DOHH2 (cell line): ENCODE results near the gene ACADSB.

Experiments
- H3F3A ChIP-seq: fragments of 200-600 bp; sonication (generic), shearing (Covaris generic); 2 replicates; pipeline ENCODE4 v1.6.0; 2016; ENCODE audit warnings: antibody characterized with exemption, mild to moderate bottlenecking; ENCODE audit not compliant: control insufficient read depth, insufficient read depth
- H3K27ac ChIP-seq: fragments of 200-600 bp; sonication (generic); 2 replicates; pipeline ENCODE4 v1.5.1; 2014; ENCODE audit warnings: low read depth, mild to moderate bottlenecking, low read length, moderate library complexity
- H3K27me3 ChIP-seq: fragments of 200-600 bp; sonication (generic); 2 replicates; pipeline ENCODE4 v1.6.1; 2014; ENCODE audit warnings: mild to moderate bottlenecking, low read length, mixed read lengths; ENCODE audit not compliant: control insufficient read depth
- H3K36me3 ChIP-seq: fragments of 200-600 bp; sonication (generic); 2 replicates; pipeline ENCODE4 v1.6.1; 2014; ENCODE audit warnings: mild to moderate bottlenecking, low read length, moderate library complexity, mixed read lengths; ENCODE audit not compliant: control insufficient read depth
- H3K4me1 ChIP-seq: fragments of 200-600 bp; sonication (generic); 2 replicates; pipeline ENCODE4 v1.6.1; 2014; ENCODE audit warnings: mild to moderate bottlenecking, low read length, mixed read lengths; ENCODE audit not compliant: control insufficient read depth
- H3K4me2 ChIP-seq: fragments of 200-600 bp; sonication (generic); 2 replicates; pipeline ENCODE4 v1.6.0; 2014; ENCODE audit warnings: mild to moderate bottlenecking, low read length, moderate library complexity
- H3K4me3 ChIP-seq: fragments of 200-600 bp; sonication (generic); 2 replicates; pipeline ENCODE4 v1.5.1; 2014; ENCODE audit warnings: mild to moderate bottlenecking, low read length, mixed read lengths
- H3K79me2 ChIP-seq: fragments of 200-600 bp; sonication (generic); 2 replicates; pipeline ENCODE4 v1.6.1; 2014; ENCODE audit warnings: mild to moderate bottlenecking, low read length, mixed read lengths; ENCODE audit not compliant: control insufficient read depth
- H3K9me2 ChIP-seq: fragments of 200-600 bp; sonication (generic); replicated peaks from 2 replicates; pipeline ENCODE4 v1.6.1; 2014; ENCODE audit warnings: mild to moderate bottlenecking, low read length, mixed read lengths; ENCODE audit not compliant: control insufficient read depth
- H3K9me3 ChIP-seq: fragments of 200-600 bp; sonication (generic); 2 replicates; pipeline ENCODE4 v1.6.1; 2014; ENCODE audit warnings: antibody characterized with exemption, low read length, mixed read lengths; ENCODE audit not compliant: control insufficient read depth, insufficient read depth
- H4K20me1 ChIP-seq: fragments of 200-600 bp; sonication (generic); 2 replicates; pipeline ENCODE4 v1.6.0; 2014; ENCODE audit warnings: low read depth, mild to moderate bottlenecking, antibody characterized with exemption, low read length, moderate library complexity; ENCODE audit not compliant: control insufficient read depth, insufficient read depth
- EZH2phosphoT487 ChIP-seq: fragments of 200-600 bp; sonication (generic); IDR thresholded peaks from 2 replicates; pipeline ENCODE4 v1.6.1; 2017; ENCODE audit warnings: borderline replicate concordance, mild to moderate bottlenecking, antibody characterized with exemption, low read length, moderate library complexity, mixed read lengths
- TF ChIP-seq, protein P1 (sequence below): fragments of 200-600 bp; sonication (generic); IDR thresholded peaks from one replicate; pipeline ENCODE4 v1.5.1; 2014; ENCODE audit warnings: antibody characterized with exemption, mild to moderate bottlenecking, low read depth, low read length; ENCODE audit not compliant: poor library complexity, severe bottlenecking

Gene ACADSB

DNA sequence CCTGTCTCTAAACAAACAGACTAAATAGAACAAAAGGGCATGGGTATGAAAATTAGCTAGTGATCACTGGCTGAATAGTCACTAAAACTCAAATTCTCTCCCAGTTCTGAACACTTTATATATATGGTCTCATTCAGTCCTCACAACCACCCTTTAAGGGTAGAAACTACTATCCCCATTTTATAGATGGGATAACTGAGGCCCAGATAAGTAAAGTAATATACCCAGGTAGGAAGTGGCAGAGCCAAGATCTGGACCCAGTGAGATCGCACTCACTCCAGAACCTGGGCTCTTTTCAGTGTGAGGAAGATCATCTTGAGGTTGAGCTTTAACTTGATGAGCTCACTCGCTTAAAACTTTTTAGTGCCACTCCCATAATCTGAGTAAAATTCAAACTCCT is 24.1 kb upstream of the ACADSB start:
- Histone ChIP-seq H3K4me1 (peaks cover 16% of the 10 kb centered on the region), H3K36me3 (peaks cover 10% of the 10 kb centered on the region), H3K27ac (no peak overlapping the region), H3F3A (0 out of 2 replicates have a peak, but pooled peaks cover 3% of the 10 kb centered on the region), H3K4me2 (no peak overlapping the region), H3K9me3 (no peaks in the 10 kb centered on the region), H3K9me2 (no peaks in the 10 kb centered on the region), H3K27me3 (no peaks in the 10 kb centered on the region), H3K4me3 (no peak overlapping the region), H4K20me1 (no peaks in the 10 kb centered on the region), H3K79me2 (peaks cover 2% of the 10 kb centered on the region; the same call in 1 of the 2 replicates)
- no peak for TF ChIP-seq EZH2phosphoT487
- TF ChIP-seq, protein P1, sequence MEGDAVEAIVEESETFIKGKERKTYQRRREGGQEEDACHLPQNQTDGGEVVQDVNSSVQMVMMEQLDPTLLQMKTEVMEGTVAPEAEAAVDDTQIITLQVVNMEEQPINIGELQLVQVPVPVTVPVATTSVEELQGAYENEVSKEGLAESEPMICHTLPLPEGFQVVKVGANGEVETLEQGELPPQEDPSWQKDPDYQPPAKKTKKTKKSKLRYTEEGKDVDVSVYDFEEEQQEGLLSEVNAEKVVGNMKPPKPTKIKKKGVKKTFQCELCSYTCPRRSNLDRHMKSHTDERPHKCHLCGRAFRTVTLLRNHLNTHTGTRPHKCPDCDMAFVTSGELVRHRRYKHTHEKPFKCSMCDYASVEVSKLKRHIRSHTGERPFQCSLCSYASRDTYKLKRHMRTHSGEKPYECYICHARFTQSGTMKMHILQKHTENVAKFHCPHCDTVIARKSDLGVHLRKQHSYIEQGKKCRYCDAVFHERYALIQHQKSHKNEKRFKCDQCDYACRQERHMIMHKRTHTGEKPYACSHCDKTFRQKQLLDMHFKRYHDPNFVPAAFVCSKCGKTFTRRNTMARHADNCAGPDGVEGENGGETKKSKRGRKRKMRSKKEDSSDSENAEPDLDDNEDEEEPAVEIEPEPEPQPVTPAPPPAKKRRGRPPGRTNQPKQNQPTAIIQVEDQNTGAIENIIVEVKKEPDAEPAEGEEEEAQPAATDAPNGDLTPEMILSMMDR: no peak

DNA sequence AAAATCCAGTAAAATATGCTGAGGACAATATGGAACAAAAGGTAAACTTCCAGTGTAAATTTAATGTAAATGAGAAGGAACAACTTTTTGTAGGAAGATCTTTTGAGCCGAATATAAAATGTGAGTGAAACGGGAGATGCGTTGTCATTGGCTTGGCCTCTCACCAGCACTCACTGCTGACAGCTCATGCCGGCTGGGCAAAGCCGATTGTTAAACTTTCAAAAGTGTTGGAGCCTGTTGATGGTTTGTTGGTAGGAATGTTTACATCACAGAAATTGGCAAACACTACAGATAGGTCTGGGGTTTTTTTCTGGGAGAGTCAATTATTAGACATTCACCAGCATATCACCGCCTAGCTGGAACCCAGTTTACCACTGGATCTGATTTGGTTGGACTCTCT is 22.5 kb upstream of the ACADSB start:
- no peak for TF ChIP-seq EZH2phosphoT487
- TF ChIP-seq, protein P1: no peak
- Histone ChIP-seq H3K9me2 (no peaks in the 10 kb centered on the region), H3K79me2 (no peaks in the 10 kb centered on the region), H3K27me3 (no peaks in the 10 kb centered on the region), H3K4me2 (no peak overlapping the region), H4K20me1 (no peaks in the 10 kb centered on the region), H3K9me3 (no peaks in the 10 kb centered on the region), H3F3A (0 out of 2 replicates have a peak, but pooled peaks cover 3% of the 10 kb centered on the region), H3K4me1 (peaks cover 6% of the 10 kb centered on the region), H3K36me3 (peaks cover 16% of the 10 kb centered on the region), H3K27ac (no peak overlapping the region), H3K4me3 (no peak overlapping the region)

DNA sequence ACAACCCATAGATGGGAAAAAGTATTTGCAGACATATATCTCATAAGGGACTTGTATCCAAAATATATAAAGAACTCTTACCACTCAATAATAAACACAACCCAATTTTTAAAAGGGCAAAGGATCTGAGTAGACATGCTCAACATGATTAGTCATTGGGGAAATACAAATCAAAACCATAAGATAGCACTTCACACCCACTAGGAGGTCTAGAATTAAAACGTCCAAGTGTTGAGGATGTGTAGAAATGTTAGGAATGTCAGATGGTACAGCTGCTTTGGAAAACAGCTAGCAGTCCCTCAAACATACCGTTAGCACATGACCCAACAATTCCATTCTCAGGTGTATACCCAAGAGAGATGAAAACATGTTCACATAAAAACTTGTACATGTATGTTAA is 20.3 kb upstream of the ACADSB start:
- H3K27ac ChIP-seq: no peak overlapping the region
- H4K20me1 ChIP-seq: no peaks in the 10 kb centered on the region
- TF ChIP-seq, protein P1: no peak
- no peak for TF ChIP-seq EZH2phosphoT487
- H3F3A ChIP-seq: 0 out of 2 replicates have a peak, but pooled peaks cover 5% of the 10 kb centered on the region
- H3K79me2 ChIP-seq: no peaks in the 10 kb centered on the region
- no peaks in the 10 kb centered on the region for H3K4me1 ChIP-seq
- H3K36me3 ChIP-seq: peaks cover 32% of the 10 kb centered on the region
- H3K27me3 ChIP-seq: no peaks in the 10 kb centered on the region
- H3K9me2 ChIP-seq: no peaks in the 10 kb centered on the region
- H3K9me3 ChIP-seq: no peaks in the 10 kb centered on the region
- no peak overlapping the region for H3K4me3 ChIP-seq
- H3K4me2 ChIP-seq: no peak overlapping the region
